OCI-LY1 (cell line): Measurements from ENCODE around the gene CCDC18.
A peak's percentile ranks its signal among the peaks of the same experiment; 100 is the strongest.

Source experiments
- H2AFZ ChIP-seq: fragments of 200-600 bp; sonication (generic), shearing (Covaris generic); 2 replicates; pipeline ENCODE4 v1.6.0; 2014; ENCODE audit warnings: antibody characterized with exemption, mild to moderate bottlenecking, low read length
- H3F3A ChIP-seq: fragments of 200-600 bp; sonication (generic), shearing (Covaris generic); 2 replicates; pipeline ENCODE4 v1.6.0; 2014; ENCODE audit warnings: mild to moderate bottlenecking, antibody characterized with exemption, low read length, moderate library complexity; ENCODE audit not compliant: insufficient read depth
- H3K27ac ChIP-seq: fragments of 200-600 bp; sonication (generic); 2 replicates; pipeline ENCODE4 v1.5.1; 2014; ENCODE audit warnings: low read length, mixed run types, mild to moderate bottlenecking, low read depth; ENCODE audit not compliant: poor library complexity, severe bottlenecking
- H3K27me3 ChIP-seq: fragments of 200-600 bp; sonication (generic); 2 replicates; pipeline ENCODE4 v1.6.0; 2014; ENCODE audit warnings: antibody characterized with exemption, mild to moderate bottlenecking, low read length, moderate library complexity; ENCODE audit not compliant: insufficient read depth
- H3K36me3 ChIP-seq: fragments of 200-600 bp; sonication (generic); 2 replicates; pipeline ENCODE4 v1.6.1; 2014; ENCODE audit warnings: mild to moderate bottlenecking, antibody characterized with exemption, low read length, moderate library complexity, mixed read lengths; ENCODE audit not compliant: insufficient read depth
- H3K4me1 ChIP-seq: fragments of 200-600 bp; sonication (generic); 2 replicates; pipeline ENCODE4 v1.5.1; 2014; ENCODE audit warnings: mild to moderate bottlenecking, low read length, moderate library complexity; ENCODE audit not compliant: insufficient read depth, severe bottlenecking
- H3K4me2 ChIP-seq: fragments of 200-600 bp; sonication (generic), shearing (Covaris generic); 2 replicates; pipeline ENCODE4 v1.6.1; 2014; ENCODE audit warnings: low read length
- H3K4me3 ChIP-seq: fragments of 200-600 bp; sonication (generic); 2 replicates; pipeline ENCODE4 v1.5.1; 2014; ENCODE audit warnings: low read length, low read depth, mild to moderate bottlenecking, mixed read lengths; ENCODE audit not compliant: poor library complexity, severe bottlenecking
- H3K79me2 ChIP-seq: fragments of 200-600 bp; shearing (Covaris generic); 2 replicates; pipeline ENCODE4 v1.6.1; 2016; ENCODE audit warnings: mixed run types, low read length, mixed read lengths; ENCODE audit not compliant: insufficient read depth
- H3K9ac ChIP-seq: fragments of 200-600 bp; sonication (generic), shearing (Covaris generic); 2 replicates; pipeline ENCODE4 v1.6.1; 2014; ENCODE audit warnings: mild to moderate bottlenecking, low read length, mixed read lengths
- H3K9me2 ChIP-seq: fragments of 200-600 bp; sonication (generic), shearing (Covaris generic); 2 replicates; pipeline ENCODE4 v1.6.1; 2014; ENCODE audit warnings: low read depth, mild to moderate bottlenecking, low read length, mixed read lengths
- H3K9me3 ChIP-seq: fragments of 200-600 bp; shearing (Covaris generic); 2 replicates; pipeline ENCODE4 v1.6.1; 2014; ENCODE audit warnings: low read length, mixed read lengths
- H4K20me1 ChIP-seq: fragments of 200-600 bp; sonication (generic), shearing (Covaris generic); 2 replicates; pipeline ENCODE4 v1.6.0; 2016; ENCODE audit warnings: mild to moderate bottlenecking, low read length; ENCODE audit not compliant: insufficient read depth
- CTCF ChIP-seq: fragments of 200-600 bp; sonication (generic), shearing (Covaris generic); IDR thresholded peaks from 2 replicates; pipeline ENCODE4 v1.5.1; 2017; ENCODE audit warnings: mild to moderate bottlenecking, antibody characterized with exemption, low read length, moderate library complexity, mixed read lengths
- EZH2 ChIP-seq: fragments of 200-600 bp; sonication (generic), shearing (Covaris generic); IDR thresholded peaks from 2 replicates; pipeline ENCODE4 v1.8.0; 2017; ENCODE audit warnings: borderline replicate concordance, mixed run types, mild to moderate bottlenecking, antibody characterized with exemption, low read length, moderate library complexity, mixed read lengths

Gene CCDC18

DNA sequence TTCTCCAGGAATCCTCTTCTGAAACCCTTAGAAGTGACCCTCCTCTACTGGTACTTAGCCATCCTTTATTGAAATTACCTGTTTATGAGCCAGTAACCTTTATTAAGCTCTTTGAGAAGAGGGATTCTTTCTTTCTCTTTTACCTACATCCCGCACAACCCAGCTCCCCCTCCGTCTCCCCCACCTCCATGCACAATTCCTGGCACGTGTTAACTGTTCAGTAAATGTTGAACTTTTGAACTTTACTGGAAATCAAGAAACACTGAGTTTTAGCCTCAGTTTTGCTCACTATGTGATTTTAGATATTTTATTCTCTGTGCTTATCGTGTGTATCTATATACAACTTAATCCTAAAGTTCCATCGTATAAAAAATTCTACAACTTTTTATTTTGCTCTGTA is 2.1 kb upstream of the CCDC18 start:
- Histone ChIP-seq H3K9ac (peak overlapping the region; percentile 84), H3K79me2 (peaks cover 78% of the 10 kb centered on the region), H3K4me1 (peaks cover 47% of the 10 kb centered on the region), H3K4me3 (peak overlapping the region; percentile 80), H3K36me3 (peaks cover 39% of the 10 kb centered on the region), H4K20me1 (no peaks in the 10 kb centered on the region), H3F3A (no peaks in the 10 kb centered on the region), H3K27ac (no peak overlapping the region), H3K4me2 (peak overlapping the region; percentile 95), H3K27me3 (no peaks in the 10 kb centered on the region), H2AFZ (no peak overlapping the region), H3K9me2 (no peaks in the 10 kb centered on the region), H3K9me3 (no peaks in the 10 kb centered on the region)
- TF ChIP-seq CTCF (no peak), EZH2 (no peak)

GRCh38 chr1:93179886-93180722 is 420 bp upstream of the CCDC18 start, which contains the start of gene TMED5:
Gene TMED5, minus strand, starts transcription at chr1:93180413. Its CDS starts 171 bp downstream, at chr1:93180242.
- no peak; the same call in 1 of the 2 replicates for TF ChIP-seq CTCF
- TF ChIP-seq EZH2, result no peak
- Histone ChIP-seq H2AFZ (no peak within 1 kb of the TSS), H4K20me1 (no peaks in the 10 kb centered on the region), H3K4me3 (peak within 1 kb of the TSS; percentile 80), H3K9ac (peak within 1 kb of the TSS; percentile 84), H3K9me2 (no peaks in the 10 kb centered on the region), H3F3A (no peaks in the 10 kb centered on the region), H3K9me3 (no peaks in the 10 kb centered on the region), H3K79me2 (peaks cover 67% of the 10 kb centered on the region), H3K4me2 (peak within 1 kb of the TSS; percentile 95), H3K27ac (peak within 1 kb of the TSS; percentile 90), H3K27me3 (no peaks in the 10 kb centered on the region), H3K4me1 (peaks cover 60% of the 10 kb centered on the region), H3K36me3 (peaks cover 26% of the 10 kb centered on the region)

- TF ChIP-seq CTCF, result no peak
- no peak for TF ChIP-seq EZH2
- Histone ChIP-seq H3K27ac (peak overlapping the region; percentile 50), H3K36me3 (peaks cover 42% of the 10 kb centered on the region), H3F3A (no peaks in the 10 kb centered on the region), H3K27me3 (no peaks in the 10 kb centered on the region), H3K9me3 (no peaks in the 10 kb centered on the region), H2AFZ (no peak overlapping the region), H3K4me2 (peak overlapping the region; percentile 41), H3K9ac (peak overlapping the region; percentile 28), H3K4me3 (no peak overlapping the region), H3K79me2 (peaks cover 26% of the 10 kb centered on the region), H4K20me1 (no peaks in the 10 kb centered on the region), H3K4me1 (peaks cover 61% of the 10 kb centered on the region), H3K9me2 (no peaks in the 10 kb centered on the region)
Observed at GRCh38 chr1:93186667-93187066, 6.1 kb downstream of the CCDC18 start.
